GM10847 (cell line): Measurements from ENCODE around the gene SASH1.

Experiments
- POLR2A ChIP-seq: IDR thresholded peaks from 2 replicates; pipeline ENCODE4 v1.6.1; 2011; ENCODE audit not compliant: insufficient read length; ENCODE audit errors: extremely low read depth

Gene SASH1

DNA sequence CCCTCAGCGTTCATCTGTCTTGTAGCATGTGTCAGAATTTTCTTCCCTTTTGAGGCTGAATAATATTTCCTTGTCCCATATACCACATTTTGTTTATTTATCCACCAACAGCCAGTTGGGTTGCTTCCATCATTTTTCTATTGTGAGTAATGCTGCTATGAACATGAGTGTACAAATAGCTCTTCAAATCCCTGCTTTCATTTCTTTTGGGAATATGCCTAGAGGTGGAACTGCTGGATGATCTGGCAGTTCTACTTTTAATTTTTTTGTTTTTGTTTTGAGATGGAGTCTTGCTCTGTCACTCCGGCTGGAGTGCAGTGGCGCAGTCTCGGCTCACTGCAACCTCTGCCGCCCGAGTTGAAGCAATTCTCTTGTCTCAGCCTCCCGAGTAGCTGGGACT, 64.7 kb downstream of the SASH1 start:
- no peak for TF ChIP-seq POLR2A

DNA sequence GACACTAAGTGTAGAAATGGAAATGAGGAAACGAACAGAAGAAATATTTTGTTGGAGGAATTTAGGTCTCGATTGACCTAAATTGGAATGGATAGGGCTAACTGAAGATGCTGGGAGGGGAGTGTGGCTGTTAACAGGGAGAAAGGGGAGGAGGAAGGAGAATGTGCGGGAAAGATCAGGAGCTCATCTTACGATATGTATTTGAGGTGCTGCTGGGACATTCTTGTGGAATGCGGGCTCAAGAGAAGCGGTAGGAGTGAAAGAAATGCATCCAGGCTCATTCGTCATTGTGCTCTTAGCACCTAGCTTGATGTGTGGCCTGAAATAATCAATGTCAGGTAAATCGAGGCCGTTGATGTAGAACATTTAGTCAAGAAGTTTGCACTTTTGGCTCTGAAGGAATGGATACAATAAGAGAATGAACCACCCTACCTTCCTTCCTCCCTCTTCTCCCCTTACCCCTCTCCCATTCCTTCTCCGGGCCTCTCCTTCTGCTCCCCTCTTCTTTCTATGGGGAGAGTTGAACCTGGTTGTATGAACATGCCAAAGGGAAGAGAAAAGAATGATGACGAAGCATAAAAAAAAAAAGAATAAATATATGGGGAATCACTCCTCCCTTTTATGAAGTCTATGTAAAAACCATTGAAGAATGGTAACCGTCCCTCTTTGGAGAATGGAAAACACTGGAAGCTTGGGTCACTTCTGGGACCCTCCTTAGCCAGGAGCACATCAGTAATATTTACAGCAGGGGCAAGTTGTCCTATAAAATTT, 70.9 kb downstream of the SASH1 start:
- TF ChIP-seq POLR2A: no peak

DNA sequence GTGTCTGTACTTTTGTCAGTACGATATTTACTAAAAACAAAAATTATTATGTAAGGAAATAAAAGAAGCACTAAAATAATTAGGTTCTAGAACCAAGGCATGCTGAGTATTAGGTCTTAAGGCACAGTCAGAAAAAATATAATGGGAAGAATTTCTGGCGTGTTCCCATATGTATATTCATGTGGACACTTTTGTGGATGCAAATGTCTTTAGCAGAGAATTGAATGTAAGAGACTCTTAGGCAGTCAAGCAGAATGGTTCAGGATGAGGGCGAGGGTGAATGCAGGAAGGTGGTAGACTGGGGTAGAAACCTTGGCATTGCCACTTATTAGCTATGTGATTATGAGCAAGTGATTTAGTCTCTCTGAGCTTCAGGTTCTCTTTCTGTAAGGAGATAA, 71.5 kb downstream of the SASH1 start:
- no peak for TF ChIP-seq POLR2A

DNA sequence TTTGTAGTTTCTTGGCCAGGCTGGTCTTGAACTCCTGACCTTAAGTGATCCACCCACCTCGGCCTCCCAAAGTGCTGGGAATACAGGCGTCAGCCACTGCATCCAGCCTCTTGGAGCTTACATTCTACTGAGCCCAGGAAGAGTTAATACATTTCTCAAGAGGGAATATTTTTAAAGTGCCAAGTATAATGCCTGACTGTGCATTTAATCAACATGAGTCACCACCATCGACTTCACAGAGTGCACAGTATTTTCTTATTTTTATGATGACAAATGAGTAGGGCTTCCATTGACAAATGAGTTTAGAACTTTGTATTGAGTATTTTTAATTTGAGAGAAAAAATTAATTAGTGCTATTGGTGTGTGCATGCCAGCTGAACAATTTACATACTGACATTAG, 72.2 kb downstream of the SASH1 start:
- no peak for TF ChIP-seq POLR2A

DNA sequence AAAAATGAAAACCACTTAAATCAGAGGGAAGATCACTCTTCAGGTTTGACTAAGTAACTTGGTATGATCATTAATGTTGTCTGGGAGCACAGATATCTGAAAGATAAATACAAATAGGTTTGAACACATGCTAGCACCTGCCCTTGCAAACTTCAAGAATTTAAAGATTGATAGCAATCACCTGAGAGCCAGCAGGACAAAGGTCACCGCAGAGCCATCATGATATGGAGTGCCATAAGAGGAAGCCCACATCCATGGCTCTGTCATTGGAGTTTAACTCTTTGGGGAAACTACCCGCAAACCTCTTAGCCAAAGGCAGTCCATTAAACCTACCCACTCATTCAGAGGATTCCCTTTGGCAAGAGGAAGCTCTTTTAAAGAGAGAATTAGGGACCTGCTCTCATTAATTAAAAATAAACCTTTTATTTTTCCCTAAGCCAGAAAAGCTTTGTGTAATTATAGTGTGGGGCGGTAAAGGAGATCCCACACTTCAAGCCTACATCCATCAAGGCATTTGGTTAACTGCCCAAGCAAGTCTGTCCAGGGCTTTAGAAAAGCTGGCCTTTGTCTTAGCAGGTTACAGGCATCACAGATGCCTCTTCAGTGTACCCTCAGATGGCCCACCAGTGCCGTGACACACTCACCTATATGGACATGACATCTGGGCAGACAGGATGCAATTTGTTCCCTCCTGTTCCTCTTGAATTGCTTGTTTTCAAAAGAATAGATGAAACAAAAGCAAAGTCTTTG, 73.0 kb downstream of the SASH1 start:
- no peak for TF ChIP-seq POLR2A

DNA sequence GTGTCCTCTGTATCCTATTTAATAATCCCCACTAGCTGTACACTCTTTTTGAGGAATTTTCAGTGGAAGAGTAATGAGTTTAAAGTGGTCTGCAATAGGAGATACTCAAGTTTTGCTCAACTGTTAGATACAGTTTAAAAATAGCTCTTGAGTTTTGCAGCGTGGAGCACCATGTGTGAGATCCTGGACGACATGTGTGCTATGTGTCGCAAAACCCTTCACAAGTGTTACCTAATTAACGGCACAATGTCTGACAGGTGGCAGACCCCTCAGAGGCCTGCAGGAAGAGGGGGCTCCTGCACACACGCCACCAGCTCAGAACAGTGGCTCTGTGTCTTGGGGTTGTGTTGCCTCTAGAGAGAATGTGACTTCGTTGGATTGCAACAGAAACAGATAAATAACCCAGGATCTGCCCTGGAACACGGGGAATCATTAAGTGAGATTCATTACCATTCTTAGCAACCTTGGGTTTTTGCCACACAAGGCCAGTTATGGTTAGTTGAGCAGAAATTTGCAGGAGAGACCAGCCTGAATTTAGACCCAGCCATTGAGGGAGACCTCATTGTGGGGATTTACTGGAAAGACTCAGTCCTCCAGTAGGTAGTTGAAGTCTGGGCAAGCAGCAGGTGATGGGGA, 73.8 kb downstream of the SASH1 start:
- no peak for TF ChIP-seq POLR2A

DNA sequence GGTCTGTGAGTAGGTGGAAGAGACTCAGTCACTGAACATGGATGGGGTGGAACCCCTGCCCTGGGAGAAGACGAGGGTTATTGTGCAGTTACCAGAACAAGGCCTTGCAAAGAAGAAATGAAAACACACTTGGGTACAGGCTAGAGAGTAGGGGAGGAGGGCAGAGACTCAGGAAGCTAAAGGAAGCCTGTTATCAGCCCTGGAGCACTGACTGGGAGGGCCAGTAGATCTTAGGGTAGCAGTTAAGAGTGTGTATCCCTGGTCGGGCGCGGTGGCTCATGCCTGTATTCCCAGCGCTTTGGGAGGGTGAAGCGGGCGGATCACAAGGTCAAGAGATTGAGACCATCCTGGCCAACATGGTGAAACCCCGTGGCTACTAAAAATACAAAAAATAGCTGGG, 74.4 kb downstream of the SASH1 start:
- no peak for TF ChIP-seq POLR2A

DNA sequence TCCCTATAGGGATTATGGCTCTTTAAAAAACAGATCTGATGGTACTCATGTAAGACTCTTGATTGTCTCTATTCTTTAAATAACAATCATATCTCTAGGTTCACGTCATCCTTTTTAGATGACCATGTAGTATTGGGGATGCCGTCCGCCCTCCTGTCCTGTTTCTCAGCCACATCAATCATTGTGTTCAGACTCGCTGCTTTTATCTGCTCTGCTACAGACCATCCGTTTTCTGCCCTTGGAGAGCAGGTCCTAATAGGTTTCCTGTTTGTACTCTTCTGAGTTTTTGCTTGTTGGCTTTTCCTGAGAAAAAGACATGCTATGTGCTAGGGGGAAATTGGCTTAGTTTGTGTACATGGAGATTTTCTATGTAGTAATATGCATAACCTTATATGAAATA, 76.8 kb downstream of the SASH1 start:
- no peak for TF ChIP-seq POLR2A

DNA sequence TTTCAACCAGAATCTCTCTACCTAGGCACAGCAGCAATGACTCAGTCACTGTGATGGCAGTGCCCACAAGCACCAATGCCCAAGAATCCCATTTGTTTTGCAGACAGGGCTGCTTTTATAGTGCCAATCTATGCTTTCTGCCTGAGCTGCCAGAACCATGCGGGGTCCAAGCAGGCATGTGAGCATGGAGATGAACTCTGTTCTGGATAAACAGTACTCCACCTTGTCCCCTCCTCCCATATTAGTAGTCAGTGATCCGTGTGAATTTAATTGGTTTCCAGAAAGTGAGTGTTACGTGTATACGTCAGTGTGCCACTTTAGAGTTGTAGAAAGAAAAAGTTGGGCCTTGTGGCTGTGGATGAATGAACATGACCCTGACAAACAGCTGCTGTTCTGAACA, 79.4 kb downstream of the SASH1 start:
- no peak for TF ChIP-seq POLR2A

DNA sequence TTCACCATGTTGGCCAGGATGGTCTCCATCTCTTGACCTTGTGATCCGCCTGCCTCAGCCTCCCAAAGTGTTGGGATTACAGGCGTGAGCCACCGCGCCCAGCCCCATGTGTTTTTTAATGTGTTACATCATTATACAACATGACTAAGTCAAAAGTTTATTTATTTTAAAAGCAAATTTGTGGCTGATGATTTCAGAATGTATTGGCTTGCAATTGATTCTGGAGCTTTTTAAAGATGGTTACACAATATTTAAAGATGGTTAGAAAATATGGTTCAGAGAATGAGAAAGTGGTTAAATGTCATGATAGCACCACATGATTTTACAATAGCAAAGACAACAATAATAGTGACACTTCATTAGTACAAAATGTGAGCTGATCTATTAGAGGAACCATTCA, 80.5 kb downstream of the SASH1 start:
- TF ChIP-seq POLR2A: no peak

DNA sequence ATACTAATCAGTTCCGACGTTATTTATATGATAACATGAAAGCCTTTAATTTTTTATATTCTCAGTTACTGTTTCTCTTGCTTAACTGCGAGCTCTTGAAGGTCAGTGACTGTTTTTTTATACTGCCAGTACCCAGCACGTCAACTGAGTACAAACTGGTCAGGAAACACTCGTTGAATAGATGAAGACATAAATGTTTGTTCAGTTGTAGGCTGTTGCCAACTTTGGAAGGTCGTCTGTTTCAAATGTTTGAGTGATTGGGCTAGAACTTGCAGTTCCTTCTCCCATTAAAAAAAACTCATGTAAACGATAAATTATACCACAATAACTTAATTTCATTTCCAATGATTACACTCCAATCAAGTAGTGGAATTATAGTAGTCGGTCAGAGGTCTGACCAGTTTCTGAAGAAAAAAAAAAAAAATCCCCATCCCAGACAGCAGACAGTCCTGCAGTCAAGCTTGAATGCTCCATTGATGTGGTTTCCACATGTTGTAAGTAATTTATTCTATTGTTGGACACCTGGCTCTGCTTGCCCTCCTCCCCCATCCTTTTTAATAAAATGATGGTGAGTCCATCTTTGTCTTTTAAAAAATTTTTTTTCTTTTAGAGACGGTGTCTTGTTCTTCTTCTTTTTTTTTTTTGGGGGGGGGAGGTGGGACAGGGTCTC, 81.1 kb downstream of the SASH1 start:
- TF ChIP-seq POLR2A: no peak

DNA sequence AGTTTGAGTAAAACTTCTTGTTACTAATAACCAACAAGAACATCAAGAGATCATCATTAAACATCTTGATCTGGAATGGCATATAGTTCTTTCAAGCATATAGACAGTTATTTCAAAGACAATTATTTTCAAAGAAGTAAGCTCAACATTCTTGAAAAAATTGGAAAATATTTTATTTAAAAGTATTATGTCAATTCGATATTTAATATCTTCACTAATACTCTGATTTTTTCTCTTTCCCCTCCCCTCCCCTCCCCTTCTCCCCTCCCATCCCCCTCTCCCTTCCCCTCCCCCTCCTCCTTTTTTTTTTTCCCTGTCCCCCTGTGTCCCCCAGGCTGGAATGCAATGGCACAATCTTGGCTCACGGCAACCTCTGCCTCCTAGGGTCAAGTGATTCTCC, 82.8 kb downstream of the SASH1 start:
- no peak for TF ChIP-seq POLR2A

DNA sequence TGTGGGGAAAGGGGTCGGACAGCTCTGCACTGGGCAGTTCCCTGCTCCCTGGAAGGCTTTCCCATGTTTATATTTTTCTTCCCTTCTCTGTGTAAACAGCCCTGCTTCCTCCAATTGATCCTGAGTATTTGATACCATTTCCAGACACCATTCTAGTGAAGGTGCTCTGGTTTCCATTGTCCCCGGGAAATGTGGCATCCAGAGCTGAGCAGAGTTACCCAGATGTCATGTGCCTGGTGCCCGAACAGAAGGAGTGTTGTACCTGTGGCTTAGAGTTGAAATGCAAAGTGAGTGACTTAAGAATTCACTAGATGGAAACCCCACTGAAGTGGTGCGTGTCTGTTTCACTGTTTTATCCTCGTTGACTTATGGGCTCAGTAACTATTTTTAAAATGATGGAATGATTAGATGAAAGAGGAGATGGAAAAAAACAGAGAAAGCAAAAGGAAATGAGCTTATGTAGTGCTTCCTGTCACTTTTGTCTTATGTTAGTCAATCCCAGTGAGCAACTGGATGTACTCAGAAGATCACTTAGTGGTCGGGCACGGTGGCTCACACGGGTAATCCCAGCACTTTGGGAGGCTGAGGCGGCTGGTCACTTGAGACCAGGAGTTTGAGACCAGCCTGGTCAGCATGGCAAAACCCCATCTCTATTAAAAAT, 83.8 kb downstream of the SASH1 start:
- TF ChIP-seq POLR2A: no peak

DNA sequence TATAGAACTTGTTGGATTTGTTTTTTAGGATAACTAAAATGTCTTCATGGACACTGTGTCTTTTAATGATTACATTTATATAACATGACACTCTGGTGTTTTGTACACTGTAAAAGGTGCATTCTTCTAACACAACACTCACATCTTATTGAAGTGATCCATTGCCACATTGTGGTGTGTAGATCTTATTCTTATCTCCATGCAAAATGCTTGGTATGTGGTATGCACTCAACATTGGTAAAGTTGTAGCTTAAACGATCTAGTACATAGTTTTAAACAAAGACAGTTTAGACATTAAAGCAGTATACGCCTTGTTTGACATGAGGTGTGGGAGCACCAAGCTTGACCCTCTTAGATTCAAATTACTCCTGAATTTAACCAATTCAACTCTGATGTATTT, 84.7 kb downstream of the SASH1 start:
- no peak for TF ChIP-seq POLR2A

DNA sequence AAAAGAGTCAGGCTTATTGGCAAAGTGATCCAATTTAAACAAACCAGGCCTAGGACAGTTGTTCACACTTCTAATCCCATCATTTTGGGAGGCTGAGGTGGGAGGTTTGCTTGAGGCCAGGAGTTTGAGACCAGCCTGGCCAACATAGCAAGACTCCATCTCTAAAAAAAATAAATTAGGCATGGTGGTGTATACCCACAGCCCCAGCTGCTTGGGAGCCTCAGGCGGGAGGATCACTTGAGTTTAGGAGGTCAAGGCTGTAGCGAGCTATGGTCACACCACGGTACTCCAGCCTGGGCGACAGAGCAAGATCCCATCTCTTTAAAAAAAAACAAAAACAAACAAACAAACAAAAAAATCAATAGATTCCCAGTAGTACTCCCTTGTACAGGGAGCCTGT, 86.8 kb downstream of the SASH1 start:
- no peak for TF ChIP-seq POLR2A
